IgD-negative memory B cell (primary cell): ENCODE results near the gene ANO2. TPM values are rescaled to one million over a fixed set of nuclear protein-coding genes. Genes with fewer than 3 reads are reported as not detected.
A peak's percentile ranks its signal among the peaks of the same experiment; 100 is the strongest.

Experiments
- H3K27ac Mint-ChIP-seq, 3 donors: one replicate each; pipeline ENCODE4 v1.8.0; 2020 to 2022; ENCODE audit warnings: mild to moderate bottlenecking in 3 of 3, mixed read lengths in 3 of 3, moderate library complexity in 1 of 3
- H3K27me3 Mint-ChIP-seq: one replicate; pipeline ENCODE4 v1.8.0; 2021; ENCODE audit warnings: mixed read lengths
- H3K36me3 Mint-ChIP-seq: one replicate; pipeline ENCODE4 v1.8.0; 2020; ENCODE audit warnings: mild to moderate bottlenecking, mixed read lengths
- H3K4me1 Mint-ChIP-seq, 3 donors: one replicate each; pipeline ENCODE4 v1.8.0; 2020 to 2022; ENCODE audit warnings: mixed read lengths in 3 of 3, mild to moderate bottlenecking in 1 of 3
- H3K4me3 Mint-ChIP-seq, 4 donors: one replicate each; pipeline ENCODE4 v1.8.0; 2020 to 2022; ENCODE audit warnings: mild to moderate bottlenecking in 4 of 4, mixed read lengths in 4 of 4, moderate library complexity in 3 of 4
- H3K9me3 Mint-ChIP-seq, 3 donors: one replicate each; pipeline ENCODE4 v1.8.0; 2020 to 2021; ENCODE audit warnings: mixed read lengths in 3 of 3, mild to moderate bottlenecking in 1 of 3
- polyA plus RNA-seq: library from polyadenylated mRNA; unstranded; fragments of 300-500 nt; fragmentation: Illumina TruSeq; gene quantifications from one replicate; pipeline ENCODE4 v1.2.3, GENCODE V29; 2021

ANO2 gene
- polyA plus RNA-seq, 1 donor from 2014 or later, result not detected

GRCh38 chr12:5969974-5970690 is 25.1 kb upstream of the ANO2 start:
- Mint-ChIP-seq H3K4me1 (no peaks in the 10 kb centered on the region), H3K4me3 (no peak overlapping the region), H3K9me3 (no peaks in the 10 kb centered on the region), H3K27ac (no peak overlapping the region), H3K36me3 (peaks cover 1% of the 10 kb centered on the region), H3K27me3 (peaks cover 19% of the 10 kb centered on the region)

GRCh38 chr12:5969156-5969973 is 24.3 kb upstream of the ANO2 start:
- Mint-ChIP-seq H3K27me3 (peaks cover 19% of the 10 kb centered on the region), H3K4me3 (no peak overlapping the region), H3K27ac (no peak overlapping the region), H3K4me1 (no peaks in the 10 kb centered on the region), H3K9me3 (no peaks in the 10 kb centered on the region), H3K36me3 (peaks cover 1% of the 10 kb centered on the region)

DNA sequence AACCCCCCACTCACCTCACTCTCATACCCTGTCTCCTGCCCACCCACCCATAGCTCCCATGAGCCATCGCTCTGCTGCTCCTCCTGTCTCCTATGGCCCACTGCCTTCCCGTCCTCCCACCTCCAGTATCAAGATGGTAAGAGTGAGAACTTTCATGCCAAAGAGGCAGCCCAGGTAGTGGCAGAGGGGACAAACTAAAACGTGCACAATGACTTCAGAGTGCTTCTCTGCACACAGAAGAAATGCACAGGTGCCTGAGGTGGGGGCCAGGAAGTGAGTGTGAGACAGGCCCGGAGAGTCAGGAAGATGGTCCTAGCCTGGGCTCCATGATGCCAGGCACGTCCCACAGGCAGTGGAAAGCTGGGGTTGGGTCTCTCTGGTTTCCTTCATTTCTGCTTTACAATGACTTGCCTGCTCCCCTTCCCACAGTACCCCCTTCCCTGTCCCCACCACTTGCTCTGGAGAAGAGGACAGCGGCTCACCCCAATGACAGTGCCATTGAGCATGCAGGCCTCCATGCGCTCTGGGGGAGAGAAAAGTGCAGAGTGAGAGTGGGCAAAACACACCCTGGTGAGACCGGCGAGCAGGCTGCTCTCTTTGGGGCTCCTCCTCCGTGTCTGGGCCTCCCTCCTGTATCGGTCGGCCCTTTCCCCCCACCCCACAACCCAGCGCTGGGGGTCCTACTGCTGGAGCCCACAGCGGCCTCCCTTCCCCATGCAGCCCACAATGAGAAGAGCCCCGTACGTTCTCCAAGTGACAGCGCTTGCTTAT is 22.8 kb upstream of the ANO2 start:
- H3K36me3 Mint-ChIP-seq, result peaks cover 1% of the 10 kb centered on the region
- no peaks in the 10 kb centered on the region for H3K9me3 Mint-ChIP-seq
- no peak overlapping the region for H3K4me3 Mint-ChIP-seq
- H3K27me3 Mint-ChIP-seq, result peaks cover 18% of the 10 kb centered on the region
- peaks cover 0 to 3% (median 0%) of the 10 kb centered on the region in 3 donors for H3K4me1 Mint-ChIP-seq
- H3K27ac Mint-ChIP-seq, result no peak overlapping the region

GRCh38 chr12:5966486-5967095 is 21.5 kb upstream of the ANO2 start:
- Mint-ChIP-seq H3K4me1 (peaks cover 0 to 3% (median 0%) of the 10 kb centered on the region in 3 donors), H3K27me3 (peaks cover 19% of the 10 kb centered on the region), H3K27ac (peak overlapping the region in 1 of 3 donors; percentile 64), H3K4me3 (no peak overlapping the region), H3K9me3 (no peaks in the 10 kb centered on the region), H3K36me3 (peaks cover 1% of the 10 kb centered on the region)

GRCh38 chr12:5965950-5966383 is 20.9 kb upstream of the ANO2 start:
- Mint-ChIP-seq H3K4me3 (no peak overlapping the region), H3K27me3 (peaks cover 16% of the 10 kb centered on the region), H3K27ac (no peak overlapping the region), H3K36me3 (peaks cover 1% of the 10 kb centered on the region), H3K9me3 (no peaks in the 10 kb centered on the region), H3K4me1 (peaks cover 0 to 3% (median 0%) of the 10 kb centered on the region in 3 donors)

- H3K27ac Mint-ChIP-seq, result no peak overlapping the region
- H3K9me3 Mint-ChIP-seq, result no peaks in the 10 kb centered on the region
- peaks cover 12% of the 10 kb centered on the region for H3K27me3 Mint-ChIP-seq
- H3K36me3 Mint-ChIP-seq, result peaks cover 1% of the 10 kb centered on the region
- peaks cover 0 to 3% (median 0%) of the 10 kb centered on the region in 3 donors for H3K4me1 Mint-ChIP-seq
- no peak overlapping the region for H3K4me3 Mint-ChIP-seq
Observed at GRCh38 chr12:5964913-5965900, 20.1 kb upstream of the ANO2 start.

- peaks cover 11% of the 10 kb centered on the region for H3K27me3 Mint-ChIP-seq
- H3K27ac Mint-ChIP-seq, result no peak overlapping the region
- peaks cover 1% of the 10 kb centered on the region for H3K36me3 Mint-ChIP-seq
- no peak overlapping the region for H3K4me3 Mint-ChIP-seq
- peaks cover 0 to 3% (median 0%) of the 10 kb centered on the region in 3 donors for H3K4me1 Mint-ChIP-seq
- no peaks in the 10 kb centered on the region for H3K9me3 Mint-ChIP-seq
Observed at GRCh38 chr12:5963515-5963914, 18.5 kb upstream of the ANO2 start.

DNA sequence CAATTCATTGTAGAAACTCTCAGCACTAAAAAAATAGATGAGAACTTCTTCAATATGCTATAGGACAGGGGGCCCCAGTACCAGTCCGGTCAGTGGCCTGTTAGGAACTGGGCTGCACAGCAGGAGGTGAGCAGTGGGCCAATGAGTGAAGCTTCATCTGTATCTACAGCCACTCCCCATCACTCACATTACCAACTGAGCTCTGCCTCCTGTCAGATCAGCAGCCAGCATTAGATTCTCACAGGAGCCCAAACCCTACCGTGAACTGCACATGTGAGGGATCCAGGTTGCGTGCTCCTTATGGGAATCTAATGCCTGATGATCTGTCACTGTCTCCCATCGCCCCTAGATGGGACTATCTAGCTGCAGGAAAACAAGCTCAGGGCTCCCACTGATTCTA is 15.7 kb upstream of the ANO2 start:
- Mint-ChIP-seq H3K36me3 (no peaks in the 10 kb centered on the region), H3K4me3 (no peak overlapping the region), H3K9me3 (peaks cover 0 to 3% (median 0%) of the 10 kb centered on the region in 3 donors), H3K27me3 (peaks cover 7% of the 10 kb centered on the region), H3K27ac (no peak overlapping the region), H3K4me1 (peaks cover 0 to 3% (median 0%) of the 10 kb centered on the region in 3 donors)

- H3K36me3 Mint-ChIP-seq, result no peaks in the 10 kb centered on the region
- no peak overlapping the region for H3K27ac Mint-ChIP-seq
- H3K4me1 Mint-ChIP-seq, result no peaks in the 10 kb centered on the region
- no peak overlapping the region for H3K4me3 Mint-ChIP-seq
- peaks cover 0 to 7% (median 0%) of the 10 kb centered on the region in 3 donors for H3K9me3 Mint-ChIP-seq
- H3K27me3 Mint-ChIP-seq, result peaks cover 15% of the 10 kb centered on the region
Observed at GRCh38 chr12:5956987-5957386, 11.9 kb upstream of the ANO2 start.

- Mint-ChIP-seq H3K4me3 (no peak overlapping the region), H3K27ac (no peak overlapping the region), H3K9me3 (peaks cover 0 to 7% (median 0%) of the 10 kb centered on the region in 3 donors), H3K27me3 (peaks cover 15% of the 10 kb centered on the region), H3K36me3 (peaks cover under 1% of the 10 kb centered on the region), H3K4me1 (no peaks in the 10 kb centered on the region)
Observed at GRCh38 chr12:5954661-5955060, 9.6 kb upstream of the ANO2 start.

GRCh38 chr12:5953835-5954586 is 9.0 kb upstream of the ANO2 start:
- H3K4me1 Mint-ChIP-seq, result no peaks in the 10 kb centered on the region
- H3K9me3 Mint-ChIP-seq, result peaks cover 0 to 7% (median 0%) of the 10 kb centered on the region in 3 donors
- no peak overlapping the region for H3K27ac Mint-ChIP-seq
- peaks cover 2% of the 10 kb centered on the region for H3K36me3 Mint-ChIP-seq
- H3K27me3 Mint-ChIP-seq, result peaks cover 15% of the 10 kb centered on the region
- no peak overlapping the region for H3K4me3 Mint-ChIP-seq

DNA sequence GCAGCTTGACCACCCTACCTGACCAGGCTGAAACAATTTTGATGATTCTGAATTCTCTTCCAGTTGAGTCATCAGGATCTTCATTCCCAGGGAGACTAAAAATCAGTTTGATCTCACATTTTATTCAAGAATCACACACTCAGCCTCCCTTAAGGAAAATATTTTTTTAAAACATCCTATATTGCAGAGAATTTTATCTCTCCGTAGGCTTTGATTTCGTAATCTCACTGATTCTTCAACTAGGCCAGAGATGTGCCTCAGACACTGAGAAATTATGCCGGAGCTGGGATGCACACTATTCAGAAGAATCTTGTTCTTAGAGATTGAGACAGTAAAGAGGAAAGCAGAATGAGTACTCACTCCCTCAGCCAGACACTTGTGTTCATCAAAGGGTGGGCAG is 7.0 kb upstream of the ANO2 start:
- Mint-ChIP-seq H3K4me3 (no peak overlapping the region), H3K4me1 (no peaks in the 10 kb centered on the region), H3K27me3 (peaks cover 14% of the 10 kb centered on the region), H3K27ac (no peak overlapping the region), H3K9me3 (peaks cover 0 to 4% (median 0%) of the 10 kb centered on the region in 3 donors), H3K36me3 (peaks cover 2% of the 10 kb centered on the region)

DNA sequence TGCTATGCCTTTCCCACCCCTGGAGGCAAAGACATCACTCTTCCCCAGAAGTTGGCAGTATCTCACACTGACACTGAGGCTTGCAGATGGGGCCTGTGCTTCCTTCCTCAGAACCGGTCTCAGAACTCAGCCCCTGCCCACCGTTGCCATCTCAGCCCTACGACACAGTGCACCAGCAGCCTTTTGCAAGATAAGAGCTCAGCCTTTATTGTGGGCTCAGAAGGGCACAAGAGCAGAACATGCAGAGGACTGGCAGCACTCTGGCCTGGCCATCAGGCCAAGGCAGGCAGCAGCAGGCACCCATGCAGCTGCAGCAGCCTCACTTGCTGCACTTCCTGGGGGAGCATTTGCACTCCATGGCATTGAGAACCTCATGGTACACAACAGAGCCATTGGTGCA is 3.6 kb upstream of the ANO2 start:
- peaks cover 39% of the 10 kb centered on the region for H3K27me3 Mint-ChIP-seq
- no peak overlapping the region for H3K27ac Mint-ChIP-seq
- H3K4me3 Mint-ChIP-seq, result no peak overlapping the region
- H3K9me3 Mint-ChIP-seq, result peaks cover 0 to 1% (median 0%) of the 10 kb centered on the region in 3 donors
- peaks cover 2% of the 10 kb centered on the region for H3K36me3 Mint-ChIP-seq
- peaks cover 0 to 2% (median 0%) of the 10 kb centered on the region in 3 donors for H3K4me1 Mint-ChIP-seq
